SW480 (cell line): ENCODE measurements around the gene SPDEF.

Experiments used
- DNase-seq: peaks from one replicate; pipeline ENCODE4 v3.0.0-alpha.2; 2016; ENCODE audit warnings: low spot score

SPDEF gene

DNA sequence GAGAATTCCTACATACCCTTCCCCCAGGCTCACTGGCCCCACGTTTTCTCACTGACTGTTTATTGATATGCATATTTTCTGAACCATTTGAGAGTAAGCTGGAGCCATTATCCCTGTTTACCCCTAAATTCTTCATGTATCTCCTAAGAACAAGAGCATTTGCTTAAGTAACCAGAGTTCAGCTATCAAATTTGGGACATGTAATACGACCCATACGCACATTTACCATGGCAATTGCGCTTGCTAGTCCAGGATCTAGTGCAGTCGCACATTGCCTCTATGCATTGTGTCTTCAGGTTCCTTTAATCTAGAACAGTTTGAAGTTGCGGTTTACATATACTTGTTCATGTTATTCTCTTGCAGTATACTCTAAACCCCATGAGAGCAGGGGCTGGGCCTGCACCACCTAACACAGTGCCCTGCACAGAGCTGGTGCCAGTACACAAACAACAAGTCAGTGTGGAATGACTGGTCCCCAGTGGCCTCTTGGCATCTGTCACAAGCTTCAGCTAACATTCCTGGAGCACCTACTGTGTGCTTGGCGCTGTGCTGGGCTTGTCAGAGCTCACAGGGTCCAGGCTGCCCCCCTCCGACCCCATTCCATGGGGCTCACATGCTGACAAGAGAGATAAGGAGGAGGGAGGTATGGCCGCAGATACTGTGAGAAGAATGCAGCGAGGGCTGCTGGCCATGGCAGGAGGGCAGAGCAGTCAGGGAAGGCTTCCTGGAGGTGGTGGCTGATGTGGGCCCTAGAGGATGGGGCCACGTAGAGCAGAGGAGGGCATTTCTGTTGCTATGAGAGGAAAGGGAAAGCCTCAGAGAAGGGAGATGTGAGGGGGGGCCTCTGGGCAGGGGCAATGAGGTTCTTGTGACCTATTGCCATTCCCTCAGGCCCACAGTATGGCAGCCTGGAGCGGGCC lies 28.1 kb downstream of the SPDEF start:
- DNase-seq, result no peak

- peak; percentile 83 for DNase-seq
Observed at GRCh38 chr6:34526992-34527728, 29.0 kb downstream of the SPDEF start.

GRCh38 chr6:34526241-34526972 lies 29.7 kb downstream of the SPDEF start:
- no peak for DNase-seq

DNA sequence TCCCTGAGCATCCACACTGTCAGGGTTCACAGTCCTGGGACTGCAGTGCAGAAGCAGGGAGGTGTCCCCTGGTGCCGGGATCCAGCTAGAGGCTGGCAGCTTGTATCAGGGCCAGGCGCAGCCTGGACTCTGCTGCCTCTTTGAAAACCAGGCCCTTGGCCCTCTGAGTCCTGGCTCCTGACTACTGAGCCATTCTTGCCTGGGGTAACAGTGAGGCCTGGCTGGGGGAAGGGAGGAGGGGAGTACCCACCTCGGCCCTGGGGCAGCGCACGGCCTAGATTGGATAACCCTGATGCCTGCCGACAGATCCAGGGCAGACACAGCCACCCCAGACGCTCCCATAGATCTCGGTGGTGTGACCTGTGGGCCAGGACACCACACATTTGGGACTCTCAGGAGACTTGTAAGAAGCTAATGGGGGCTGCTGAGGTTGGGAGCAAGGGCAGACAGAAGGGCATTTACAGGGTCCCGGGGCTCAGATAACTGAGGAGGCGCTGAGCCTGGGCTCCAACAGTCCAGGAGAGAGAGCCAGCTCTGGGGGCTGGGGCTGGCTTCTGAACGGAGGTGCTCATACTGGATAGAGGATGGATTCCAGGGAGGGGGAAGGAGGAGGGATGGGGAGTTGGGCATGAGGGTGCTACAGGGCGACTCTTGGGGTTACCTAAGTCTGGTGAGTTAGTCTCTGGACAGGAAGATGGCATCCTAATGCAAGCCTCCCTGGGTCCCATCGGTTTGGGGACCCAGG lies 30.5 kb downstream of the SPDEF start:
- DNase-seq, result no peak

GRCh38 chr6:34524971-34525370 lies 31.2 kb downstream of the SPDEF start:
- no peak for DNase-seq

DNA sequence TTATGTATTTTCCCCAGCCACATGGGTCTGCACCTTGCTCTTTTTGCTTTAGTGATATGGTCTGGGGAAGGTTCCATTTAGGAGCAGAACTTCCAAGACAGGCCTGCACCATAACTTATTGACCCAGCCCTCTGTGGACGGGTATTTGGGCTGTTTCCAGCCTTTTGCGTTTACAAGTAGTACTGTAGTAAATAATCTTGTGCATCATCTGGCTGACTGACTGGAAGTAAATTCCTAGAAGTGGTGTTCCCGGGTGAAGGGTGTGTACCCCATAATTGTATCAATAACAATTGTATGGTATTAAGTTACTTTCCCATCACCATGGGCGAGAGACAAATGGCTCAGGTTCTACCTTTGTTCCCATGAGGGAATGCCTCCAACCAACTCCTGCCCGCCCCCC lies 31.6 kb downstream of the SPDEF start:
- DNase-seq, result no peak

DNA sequence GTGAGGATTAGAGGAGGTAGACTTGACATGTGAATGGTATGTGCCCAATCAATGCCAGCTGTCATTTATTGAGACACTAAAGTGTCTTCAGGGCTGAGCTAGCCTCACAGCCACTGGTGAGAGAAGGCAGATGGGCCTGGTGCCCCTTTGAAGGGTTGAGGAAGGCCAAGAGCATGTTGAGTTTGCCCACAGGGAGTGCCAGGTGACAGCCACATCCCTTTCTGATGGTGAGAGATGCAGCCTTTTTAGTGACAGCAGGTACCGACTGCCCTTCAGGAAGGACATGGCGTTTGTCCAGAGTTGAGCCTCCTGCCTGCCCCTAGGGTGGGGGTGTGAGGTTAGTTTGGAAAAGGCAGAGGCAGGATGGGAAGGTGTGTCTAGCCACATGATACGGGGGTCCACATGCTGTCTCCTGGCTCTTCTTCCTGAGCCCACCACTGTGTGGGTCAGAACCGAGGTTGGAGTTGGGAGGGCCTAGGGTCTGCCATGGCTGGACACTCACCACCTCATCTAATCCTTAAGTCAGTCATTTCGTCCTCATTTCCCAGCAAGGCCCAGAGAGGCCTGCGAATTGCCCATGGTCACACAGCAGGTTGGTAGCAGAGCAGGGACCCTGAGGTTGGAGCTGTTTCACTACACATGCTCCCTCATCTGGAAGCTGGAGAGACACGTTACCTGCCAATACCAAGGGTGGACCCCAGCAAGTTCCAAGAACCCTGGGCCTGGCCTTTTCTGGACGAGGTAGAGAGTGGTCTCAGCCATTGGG lies 32.5 kb downstream of the SPDEF start:
- no peak for DNase-seq

GRCh38 chr6:34522761-34523160 lies 33.4 kb downstream of the SPDEF start:
- DNase-seq, result no peak

- DNase-seq, result no peak
Observed at GRCh38 chr6:34521463-34522285, 34.5 kb downstream of the SPDEF start.

- DNase-seq, result no peak
Observed at GRCh38 chr6:34520645-34521462, 35.3 kb downstream of the SPDEF start.

GRCh38 chr6:34519971-34520644 lies 36.0 kb downstream of the SPDEF start:
- DNase-seq, result no peak

GRCh38 chr6:34518669-34519365 lies 37.3 kb downstream of the SPDEF start:
- no peak for DNase-seq

- DNase-seq, result no peak
Observed at GRCh38 chr6:34517966-34518365, 38.2 kb downstream of the SPDEF start.

DNA sequence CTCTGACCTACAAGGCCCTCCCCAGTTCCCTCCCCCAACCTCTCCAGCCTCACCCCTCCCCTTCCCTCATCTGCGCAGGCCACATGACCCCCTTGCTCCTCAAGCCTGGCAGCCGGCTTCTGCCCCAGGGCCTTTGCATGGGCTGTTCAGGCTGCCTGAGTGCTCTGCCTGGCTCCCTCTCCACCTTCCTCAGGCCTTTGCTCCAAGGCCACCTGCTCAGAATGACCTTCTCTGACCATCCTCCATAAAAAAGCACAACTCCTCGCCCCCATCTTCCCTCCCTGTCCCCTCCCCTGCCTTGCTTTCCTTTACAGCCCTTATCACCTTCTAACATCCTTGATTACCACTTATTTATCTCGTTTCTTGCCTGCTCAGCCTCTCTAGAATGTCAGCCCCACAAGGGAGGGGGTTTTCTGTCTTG lies 38.7 kb downstream of the SPDEF start:
- no peak for DNase-seq

- DNase-seq, result no peak
Observed at GRCh38 chr6:34516391-34517324, 39.5 kb downstream of the SPDEF start.

- DNase-seq, result no peak
Observed at GRCh38 chr6:34515473-34516387, 40.4 kb downstream of the SPDEF start.
